ENCODE results near the gene RAP2C. TPM values are rescaled to one million over a fixed set of nuclear protein-coding genes. Genes with fewer than 3 reads are reported as not detected.

Gene RAP2C
- total RNA-seq, 2 experiments from 2014 or later: 33.1 to 37.5 TPM

Other genes with a start within 250 kb of the RAP2C start
- 10 to 100 TPM; 52.7 to 54.0 TPM for gene STK26, start 196.1 kb downstream of the RAP2C start, total RNA-seq
- not detected for gene FRMD7, start 91.4 kb downstream of the RAP2C start, total RNA-seq

Measured in activated naive CD8-positive, alpha-beta T cell treated with anti-CD3 and anti-CD28 coated beads, Interleukin-2, amount 10 ng/mL, durations not matched to agents 7 days and 5 days (primary cell).